ENCODE measurements around the gene POLR2E. TPM values are rescaled to one million over a fixed set of nuclear protein-coding genes. Genes with fewer than 3 reads are reported as not detected.

The POLR2E gene
- total and polyA plus RNA-seq, 2 experiments from 2014 or later, result 172 to 336 TPM

- no peak overlapping the region for H3K9ac ChIP-seq
- no peak overlapping the region for H3K4me3 ChIP-seq
- no peaks in the 10 kb centered on the region for H3K9me3 ChIP-seq (ENCODE audit: low read depth)
- H3K9me2 ChIP-seq (ENCODE audit: insufficient read depth), result no peaks in the 10 kb centered on the region
- H3K4me2 ChIP-seq (ENCODE audit: unreplicated experiment), result no peak overlapping the region
- peaks cover 11% of the 10 kb centered on the region; the same call in 1 of the 2 replicates for H3K27me3 ChIP-seq (replicated peaks; ENCODE audit: insufficient read depth)
- H3F3A ChIP-seq (ENCODE audit: insufficient read depth), result no peaks in the 10 kb centered on the region
- H3K4me1 ChIP-seq (ENCODE audit: insufficient read depth), result no peaks in the 10 kb centered on the region
- H3K79me2 ChIP-seq (ENCODE audit: insufficient read depth), result no peaks in the 10 kb centered on the region
- no peak overlapping the region for H3K27ac ChIP-seq
- H3K36me3 ChIP-seq (ENCODE audit: low read depth), result no peaks in the 10 kb centered on the region
- in situ Hi-C loops (cut with MboI), result no loop called here
- no peak for TF ChIP-seq EZH2 (IDR thresholded peaks at IDR 0.05; ENCODE audit: insufficient read depth, poor library complexity, severe bottlenecking)
- no peak for TF ChIP-seq EZH2phosphoT487 (IDR thresholded peaks at IDR 0.05; ENCODE audit: insufficient read depth, low read depth)
- no peak for DNase-seq
- H2AFZ ChIP-seq, result no peak overlapping the region
- WGBS, 2 experiments (ENCODE audit: low coverage in 1 of 2, low lambda C conversion rate in 2 of 2, missing lambda C conversion rate in 2 of 2), result 92 to 98% methylated on average over 13 to 17 of the region's 17 CpGs
- H4K20me1 ChIP-seq (ENCODE audit: insufficient read depth), result no peaks in the 10 kb centered on the region
Measured at GRCh38 chr19:1062387-1063029, 32.7 kb downstream of the POLR2E start.

DNA sequence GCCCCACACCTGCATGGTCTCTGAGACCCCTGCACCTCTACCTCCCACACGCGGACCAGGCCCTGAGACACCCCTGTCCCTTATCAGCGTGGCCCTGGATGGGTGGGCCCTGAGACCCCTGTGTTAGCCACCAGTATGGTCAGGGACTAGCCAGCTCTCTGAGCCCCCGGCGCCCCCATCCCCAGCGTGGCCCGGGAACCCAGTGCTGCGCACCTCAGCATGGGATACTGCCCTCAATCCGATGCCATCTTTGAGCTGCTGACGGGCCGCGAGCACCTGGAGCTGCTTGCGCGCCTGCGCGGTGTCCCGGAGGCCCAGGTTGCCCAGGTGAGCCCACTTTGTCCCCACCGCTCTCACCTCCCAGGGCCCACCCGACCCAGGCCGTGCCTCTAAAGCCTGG lies 33.2 kb downstream of the POLR2E start:
- no peak for DNase-seq
- WGBS, 2 experiments (ENCODE audit: low coverage in 1 of 2, low lambda C conversion rate in 2 of 2, missing lambda C conversion rate in 2 of 2), result 91 to 93% methylated on average over 13 to 20 of the region's 20 CpGs
- H3F3A ChIP-seq (ENCODE audit: insufficient read depth), result no peaks in the 10 kb centered on the region
- in situ Hi-C loops (cut with MboI), result no loop called here
- H3K27me3 ChIP-seq (replicated peaks; ENCODE audit: insufficient read depth), result 0 out of 2 replicates have a peak, but pooled peaks cover 6% of the 10 kb centered on the region
- H3K27ac ChIP-seq, result no peak overlapping the region
- no peaks in the 10 kb centered on the region for H3K9me3 ChIP-seq (ENCODE audit: low read depth)
- TF ChIP-seq EZH2phosphoT487 (IDR thresholded peaks at IDR 0.05; ENCODE audit: insufficient read depth, low read depth) (no peak), EZH2 (IDR thresholded peaks at IDR 0.05; ENCODE audit: insufficient read depth, poor library complexity, severe bottlenecking) (no peak)
- no peaks in the 10 kb centered on the region for H3K79me2 ChIP-seq (ENCODE audit: insufficient read depth)
- no peaks in the 10 kb centered on the region for H3K9me2 ChIP-seq (ENCODE audit: insufficient read depth)
- no peak overlapping the region for H2AFZ ChIP-seq
- H3K9ac ChIP-seq, result no peak overlapping the region
- no peak overlapping the region for H3K4me3 ChIP-seq
- no peaks in the 10 kb centered on the region for H3K36me3 ChIP-seq (ENCODE audit: low read depth)
- no peaks in the 10 kb centered on the region for H4K20me1 ChIP-seq (ENCODE audit: insufficient read depth)
- no peak overlapping the region for H3K4me2 ChIP-seq (ENCODE audit: unreplicated experiment)
- no peaks in the 10 kb centered on the region for H3K4me1 ChIP-seq (ENCODE audit: insufficient read depth)

GRCh38 chr19:1060689-1061088 lies 34.5 kb downstream of the POLR2E start:
- H3K9ac ChIP-seq, result no peak overlapping the region
- H3K27me3 ChIP-seq (replicated peaks; ENCODE audit: insufficient read depth), result no peaks in the 10 kb centered on the region
- H3K4me1 ChIP-seq (ENCODE audit: insufficient read depth), result no peaks in the 10 kb centered on the region
- no peak overlapping the region for H2AFZ ChIP-seq
- WGBS, 2 experiments (ENCODE audit: low coverage in 1 of 2, low lambda C conversion rate in 2 of 2, missing lambda C conversion rate in 2 of 2), result 82 to 85% methylated on average over 4 to 5 of the region's 5 CpGs
- TF ChIP-seq EZH2 (IDR thresholded peaks at IDR 0.05; ENCODE audit: insufficient read depth, poor library complexity, severe bottlenecking) (no peak), EZH2phosphoT487 (IDR thresholded peaks at IDR 0.05; ENCODE audit: insufficient read depth, low read depth) (no peak)
- no peaks in the 10 kb centered on the region for H3K36me3 ChIP-seq (ENCODE audit: low read depth)
- H3K27ac ChIP-seq, result no peak overlapping the region
- no peak overlapping the region for H3K4me2 ChIP-seq (ENCODE audit: unreplicated experiment)
- H4K20me1 ChIP-seq (ENCODE audit: insufficient read depth), result no peaks in the 10 kb centered on the region
- no peaks in the 10 kb centered on the region for H3K9me2 ChIP-seq (ENCODE audit: insufficient read depth)
- DNase-seq, result no peak
- no peaks in the 10 kb centered on the region for H3K79me2 ChIP-seq (ENCODE audit: insufficient read depth)
- H3K9me3 ChIP-seq (ENCODE audit: low read depth), result no peaks in the 10 kb centered on the region
- no peak overlapping the region for H3K4me3 ChIP-seq
- in situ Hi-C loops (cut with MboI), result no loop called here
- H3F3A ChIP-seq (ENCODE audit: insufficient read depth), result no peaks in the 10 kb centered on the region

DNA sequence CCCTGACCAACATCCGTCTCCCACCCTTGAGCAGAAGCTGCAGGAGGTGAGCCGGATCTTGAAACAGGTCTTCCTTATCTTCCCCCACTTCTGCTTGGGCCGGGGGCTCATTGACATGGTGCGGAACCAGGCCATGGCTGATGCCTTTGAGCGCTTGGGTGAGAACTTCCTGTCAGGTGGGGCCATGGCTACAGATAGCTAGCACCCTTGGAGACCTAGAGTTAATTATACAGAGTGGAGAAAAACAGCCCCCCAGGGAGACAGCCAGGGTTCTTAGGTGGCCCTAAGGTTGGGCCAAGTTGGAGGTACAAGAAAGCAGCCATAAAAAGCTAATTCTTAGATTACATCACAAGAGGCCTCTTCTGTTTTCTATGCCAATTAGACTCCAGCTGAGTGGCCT lies 37.1 kb downstream of the POLR2E start:
- Histone ChIP-seq H3K79me2 (ENCODE audit: insufficient read depth) (no peaks in the 10 kb centered on the region), H3K4me2 (ENCODE audit: unreplicated experiment) (no peak overlapping the region), H3K4me3 (no peak overlapping the region), H3K36me3 (ENCODE audit: low read depth) (no peaks in the 10 kb centered on the region), H3K4me1 (ENCODE audit: insufficient read depth) (no peaks in the 10 kb centered on the region), H3K9me2 (ENCODE audit: insufficient read depth) (no peaks in the 10 kb centered on the region), H3K9ac (no peak overlapping the region), H3K27ac (no peak overlapping the region), H3K27me3 (replicated peaks; ENCODE audit: insufficient read depth) (no peaks in the 10 kb centered on the region), H3K9me3 (ENCODE audit: low read depth) (no peaks in the 10 kb centered on the region), H2AFZ (no peak overlapping the region), H3F3A (ENCODE audit: insufficient read depth) (no peaks in the 10 kb centered on the region), H4K20me1 (ENCODE audit: insufficient read depth) (no peaks in the 10 kb centered on the region)
- DNase-seq, result no peak
- in situ Hi-C loops (cut with MboI), result no loop called here
- 85 to 88% methylated on average over 5 of the region's 5 CpGs for WGBS, 2 experiments (ENCODE audit: low coverage in 1 of 2, low lambda C conversion rate in 2 of 2, missing lambda C conversion rate in 2 of 2)
- TF ChIP-seq EZH2phosphoT487 (IDR thresholded peaks at IDR 0.05; ENCODE audit: insufficient read depth, low read depth) (no peak), EZH2 (IDR thresholded peaks at IDR 0.05; ENCODE audit: insufficient read depth, poor library complexity, severe bottlenecking) (no peak)
